ENCODE results near the gene THBS1.

THBS1 gene

DNA sequence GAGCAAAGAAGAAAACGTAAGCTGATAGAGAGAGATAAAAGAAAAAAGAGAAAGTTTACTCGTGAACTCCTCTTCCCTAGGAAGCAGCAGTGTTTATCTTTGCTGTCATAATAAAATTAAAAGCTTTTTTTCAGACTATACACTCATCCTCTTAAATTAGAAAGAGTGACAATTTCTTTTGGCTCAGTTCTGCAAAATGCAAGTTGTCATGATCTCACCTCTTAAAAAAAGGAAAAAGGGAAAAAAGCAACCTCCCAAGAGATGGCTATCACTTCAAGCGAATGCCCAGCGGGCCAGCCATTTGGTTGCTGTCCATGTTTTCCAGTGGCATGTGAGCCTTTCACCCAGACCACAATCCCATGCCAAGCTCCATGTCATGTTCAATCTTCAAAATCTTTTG, 7.0 kb upstream of the THBS1 start:
- no peak for DNase-seq (ENCODE audit: low read depth in 2 of 3, low spot score in 2 of 3)

DNA sequence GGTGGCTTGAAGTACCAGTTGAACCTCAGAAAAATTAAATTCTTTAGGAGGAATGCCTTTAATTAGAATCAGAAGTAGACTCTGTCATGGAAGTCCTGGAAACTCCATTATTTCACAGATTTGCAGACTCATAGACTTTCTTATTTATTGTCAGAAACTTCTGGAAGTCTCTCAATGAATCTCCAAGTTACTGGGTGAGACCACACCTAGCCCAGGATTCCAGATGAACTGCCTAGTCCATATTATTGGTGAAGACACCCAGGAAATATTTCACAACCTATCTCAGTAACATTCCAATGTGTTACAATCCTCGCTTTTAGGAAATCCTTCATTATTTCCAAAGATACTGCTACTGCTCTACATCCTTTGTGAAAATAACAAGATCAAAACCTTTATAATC, 6.5 kb upstream of the THBS1 start:
- DNase-seq (ENCODE audit: low read depth in 2 of 3, low spot score in 2 of 3): no peak

DNA sequence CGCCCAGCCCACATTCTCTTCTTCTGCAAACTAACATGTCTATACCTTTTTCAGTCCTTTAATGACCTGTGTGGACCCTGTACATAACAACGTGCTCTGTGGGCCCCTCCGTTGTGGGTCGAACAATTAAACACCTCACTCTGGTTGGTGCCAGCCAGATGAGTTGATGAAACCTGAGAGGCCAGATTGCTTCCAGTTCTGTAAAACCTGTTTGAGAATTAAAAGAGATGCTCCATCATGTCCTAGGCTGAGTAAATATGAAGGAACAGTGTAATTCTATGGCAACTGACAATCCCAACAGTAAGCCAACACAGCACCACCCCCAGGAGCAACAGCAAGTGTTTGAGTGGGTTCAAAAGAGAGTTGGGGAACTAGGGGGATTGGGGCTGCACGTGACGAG, 5.7 kb upstream of the THBS1 start:
- DNase-seq (ENCODE audit: low read depth in 2 of 3, low spot score in 2 of 3): no peak

DNA sequence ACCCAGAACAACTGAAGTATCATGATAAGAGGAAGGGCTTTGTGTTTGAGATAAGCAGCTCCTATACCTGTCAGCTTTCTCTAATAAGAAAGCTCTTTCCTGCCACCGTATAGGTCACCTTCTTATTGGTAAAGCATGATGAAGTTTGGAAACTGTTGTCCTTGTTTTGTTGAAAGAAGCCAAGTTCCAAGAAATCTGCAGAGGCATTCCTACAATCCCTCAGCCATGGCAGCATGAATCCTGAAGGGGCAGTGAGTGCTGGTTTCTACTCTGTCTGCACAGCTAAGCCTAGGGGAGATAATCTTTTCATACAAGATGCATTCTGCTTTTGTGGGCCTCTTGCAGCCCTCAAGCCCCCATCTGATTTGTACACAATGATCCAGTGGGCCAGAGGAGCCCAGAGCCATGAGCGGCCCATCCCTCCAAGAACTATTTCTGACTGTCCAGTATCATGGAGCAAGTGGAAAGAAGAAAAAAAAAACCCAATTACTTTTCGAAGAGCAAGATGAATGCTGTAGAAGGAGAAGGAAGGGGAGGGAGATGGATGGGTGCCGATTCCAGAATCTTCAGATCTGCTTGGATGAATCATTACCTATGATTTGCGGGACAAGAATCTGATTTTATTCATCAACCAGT, 1.9 kb upstream of the THBS1 start:
- no peak for DNase-seq (ENCODE audit: low read depth in 2 of 3, low spot score in 2 of 3)

DNA sequence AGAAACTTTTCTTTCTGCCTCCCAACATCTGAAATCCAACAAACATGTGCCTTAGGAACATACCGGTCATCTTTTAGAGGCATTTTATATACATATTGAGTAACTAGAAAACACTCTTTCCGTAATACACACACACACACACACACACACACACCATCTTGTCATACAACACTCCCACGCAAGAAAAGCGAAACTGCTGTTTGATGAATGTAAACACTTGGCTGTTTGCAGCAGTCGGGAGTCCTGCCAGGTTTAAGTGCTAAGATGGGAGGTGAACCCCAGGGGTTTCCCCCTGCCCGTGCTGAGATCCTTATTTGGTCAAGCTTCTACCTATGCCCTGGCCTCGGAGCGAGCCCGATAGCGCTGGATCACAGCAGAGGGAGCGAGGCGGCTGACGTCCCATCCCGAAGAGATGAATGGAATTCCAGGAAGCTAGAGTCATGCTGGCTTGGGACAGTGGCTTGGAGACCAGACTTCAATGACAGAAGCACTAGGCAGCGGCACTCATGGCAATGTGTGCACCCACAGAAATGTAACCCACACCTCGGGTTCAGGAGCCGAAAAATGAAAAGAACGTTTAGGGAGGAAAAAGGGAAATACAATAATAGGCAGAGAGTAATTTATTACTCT, 1.3 kb upstream of the THBS1 start:
- no peak for DNase-seq (ENCODE audit: low read depth in 2 of 3, low spot score in 2 of 3)

DNA sequence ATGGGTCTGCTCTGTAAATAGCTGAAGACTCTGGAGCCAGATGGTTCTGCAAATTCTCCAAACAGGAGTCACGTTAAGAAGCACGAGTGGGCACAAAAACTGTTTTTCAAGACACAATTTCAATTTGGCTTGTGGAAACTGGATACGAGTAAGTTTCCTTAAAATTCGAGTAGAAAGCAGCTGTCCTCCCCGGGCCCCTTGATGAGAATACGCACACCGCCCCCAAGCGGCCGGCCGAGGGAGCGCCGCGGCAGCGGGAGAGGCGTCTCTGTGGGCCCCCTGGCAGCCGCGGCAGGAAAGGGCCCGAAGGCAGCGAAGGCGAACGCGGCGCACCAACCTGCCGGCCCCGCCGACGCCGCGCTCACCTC, 778 bp upstream of the THBS1 start:
- DNase-seq (ENCODE audit: low read depth in 2 of 3, low spot score in 2 of 3): peak; percentile 74 to 95 (median 91)

DNA sequence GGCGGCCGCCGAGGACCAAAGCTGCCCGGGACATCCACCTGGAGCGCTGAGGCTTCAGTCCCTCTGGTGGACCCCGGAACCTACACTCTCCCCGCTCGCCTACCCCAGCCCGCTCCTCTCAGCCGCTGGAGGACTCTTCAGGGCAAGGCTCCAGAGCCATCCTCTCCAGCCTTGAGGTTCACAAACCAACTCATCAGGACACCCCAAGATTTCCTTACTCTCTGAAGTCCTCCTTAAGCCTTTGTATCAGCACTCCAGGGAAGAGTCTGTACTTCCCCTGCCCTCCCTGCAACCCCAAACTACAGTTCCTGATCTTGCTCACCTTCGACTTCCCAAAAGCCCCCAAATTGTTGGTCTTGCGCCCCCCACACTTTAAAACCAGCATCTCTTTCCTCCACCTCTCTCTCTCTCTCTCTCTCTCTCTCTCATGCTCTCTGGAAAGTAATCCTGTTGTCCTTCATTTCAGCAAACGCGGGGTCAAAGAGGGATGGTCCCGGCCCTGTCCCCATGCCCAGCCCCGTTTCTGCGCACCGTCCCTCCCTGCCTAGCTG, 438 bp downstream of the THBS1 start:
- DNase-seq (ENCODE audit: low read depth in 2 of 3, low spot score in 2 of 3): no peak

DNA sequence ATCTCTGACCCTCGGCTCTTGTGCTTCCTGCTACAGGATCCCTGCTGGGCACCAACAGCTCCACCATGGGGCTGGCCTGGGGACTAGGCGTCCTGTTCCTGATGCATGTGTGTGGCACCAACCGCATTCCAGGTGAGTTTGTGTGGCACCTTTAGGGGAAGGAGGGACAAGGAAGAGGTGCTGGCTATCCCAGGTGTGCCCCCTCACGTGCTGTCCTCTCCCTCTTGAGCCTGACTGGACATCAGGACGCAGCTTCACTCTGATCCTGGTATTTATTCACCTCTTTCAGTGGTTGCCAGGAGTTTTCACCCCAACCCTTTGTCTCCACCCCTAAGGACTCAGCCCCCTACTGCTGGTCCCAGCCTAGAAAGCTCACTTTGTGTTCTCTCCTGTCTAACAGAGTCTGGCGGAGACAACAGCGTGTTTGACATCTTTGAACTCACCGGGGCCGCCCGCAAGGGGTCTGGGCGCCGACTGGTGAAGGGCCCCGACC, 960 bp downstream of the THBS1 start:
- no peak for DNase-seq (ENCODE audit: low read depth in 2 of 3, low spot score in 2 of 3)

DNA sequence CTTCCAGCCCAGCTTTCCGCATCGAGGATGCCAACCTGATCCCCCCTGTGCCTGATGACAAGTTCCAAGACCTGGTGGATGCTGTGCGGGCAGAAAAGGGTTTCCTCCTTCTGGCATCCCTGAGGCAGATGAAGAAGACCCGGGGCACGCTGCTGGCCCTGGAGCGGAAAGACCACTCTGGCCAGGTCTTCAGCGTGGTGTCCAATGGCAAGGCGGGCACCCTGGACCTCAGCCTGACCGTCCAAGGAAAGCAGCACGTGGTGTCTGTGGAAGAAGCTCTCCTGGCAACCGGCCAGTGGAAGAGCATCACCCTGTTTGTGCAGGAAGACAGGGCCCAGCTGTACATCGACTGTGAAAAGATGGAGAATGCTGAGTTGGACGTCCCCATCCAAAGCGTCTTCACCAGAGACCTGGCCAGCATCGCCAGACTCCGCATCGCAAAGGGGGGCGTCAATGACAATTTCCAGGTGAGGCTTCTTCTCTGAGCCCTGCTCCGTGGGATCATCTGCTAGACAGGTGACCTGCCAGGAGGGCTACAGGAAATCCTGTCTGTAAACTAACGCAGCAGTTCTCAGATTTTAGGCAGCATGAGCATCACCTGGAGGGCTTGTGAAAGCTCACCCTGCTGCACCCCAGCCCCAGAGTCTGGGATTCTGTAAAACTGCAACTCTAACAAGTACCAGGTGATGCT, 1.6 kb downstream of the THBS1 start:
- DNase-seq (ENCODE audit: low read depth in 2 of 3, low spot score in 2 of 3): no peak

DNA sequence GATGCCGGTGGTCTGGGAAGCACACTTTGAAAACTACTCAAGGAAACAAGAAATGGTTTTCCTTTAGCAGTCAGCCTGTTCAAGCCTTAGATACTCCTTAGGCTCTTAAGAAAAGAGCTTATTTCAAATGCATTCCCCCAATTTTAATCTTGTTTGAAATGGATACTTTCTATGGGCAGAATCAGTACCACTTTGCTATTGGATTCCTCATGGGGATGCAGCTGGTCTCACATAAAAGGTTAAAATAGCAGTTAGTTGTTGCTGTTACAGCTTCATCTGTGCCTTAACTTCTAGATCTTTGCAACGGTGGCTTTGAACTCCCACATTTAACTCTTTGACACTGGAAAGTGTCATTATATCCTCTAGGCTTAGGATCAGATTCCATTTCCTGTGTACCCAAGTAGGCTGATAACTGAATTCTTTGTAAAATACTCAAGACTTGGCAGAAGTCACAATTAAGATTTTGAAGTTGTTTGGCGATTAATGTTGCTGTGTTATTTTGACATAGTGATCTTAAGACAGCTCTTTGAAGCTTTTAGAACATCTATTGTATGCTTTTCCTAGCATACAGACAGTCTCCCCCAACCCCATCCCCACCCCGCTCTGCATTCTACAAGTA, 2.2 kb downstream of the THBS1 start:
- DNase-seq (ENCODE audit: low read depth in 2 of 3, low spot score in 2 of 3): no peak

DNA sequence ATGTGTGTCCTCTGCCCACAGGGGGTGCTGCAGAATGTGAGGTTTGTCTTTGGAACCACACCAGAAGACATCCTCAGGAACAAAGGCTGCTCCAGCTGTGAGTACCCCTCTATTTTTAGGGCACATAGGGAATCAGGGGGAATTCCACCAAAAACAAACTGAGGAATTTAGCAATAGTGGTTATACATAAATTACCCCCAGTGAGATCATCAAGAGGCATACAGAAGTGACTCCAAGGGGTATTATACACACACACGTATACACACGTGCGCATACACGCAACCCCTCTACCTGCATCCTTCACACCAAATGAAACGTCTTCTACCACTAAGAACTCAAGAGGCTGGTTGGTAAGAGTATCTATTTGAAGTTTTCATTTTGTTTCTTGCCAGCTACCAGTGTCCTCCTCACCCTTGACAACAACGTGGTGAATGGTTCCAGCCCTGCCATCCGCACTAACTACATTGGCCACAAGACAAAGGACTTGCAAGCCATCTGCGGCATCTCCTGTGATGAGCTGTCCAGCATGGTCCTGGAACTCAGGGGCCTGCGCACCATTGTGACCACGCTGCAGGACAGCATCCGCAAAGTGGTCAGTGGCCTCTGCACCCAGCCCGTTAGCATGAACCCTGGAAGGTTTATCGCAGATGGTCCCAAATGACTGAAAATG, 2.9 kb downstream of the THBS1 start:
- DNase-seq (ENCODE audit: low read depth in 2 of 3, low spot score in 2 of 3): no peak

DNA sequence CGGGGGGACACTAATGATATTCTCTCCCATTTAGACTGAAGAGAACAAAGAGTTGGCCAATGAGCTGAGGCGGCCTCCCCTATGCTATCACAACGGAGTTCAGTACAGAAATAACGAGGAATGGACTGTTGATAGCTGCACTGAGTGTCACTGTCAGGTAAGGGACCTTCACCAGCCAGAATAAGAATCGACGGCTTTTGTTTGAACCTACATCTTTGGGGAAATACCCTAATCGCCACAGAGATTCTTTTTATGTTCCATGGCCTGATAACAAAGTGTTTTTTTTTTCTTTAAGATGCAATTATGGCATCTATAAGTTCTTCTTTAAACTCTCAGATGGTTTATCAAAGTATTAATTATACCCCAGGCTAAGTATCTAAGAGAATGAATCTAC, 3.4 kb downstream of the THBS1 start:
- no peak for DNase-seq (ENCODE audit: low read depth in 2 of 3, low spot score in 2 of 3)

DNA sequence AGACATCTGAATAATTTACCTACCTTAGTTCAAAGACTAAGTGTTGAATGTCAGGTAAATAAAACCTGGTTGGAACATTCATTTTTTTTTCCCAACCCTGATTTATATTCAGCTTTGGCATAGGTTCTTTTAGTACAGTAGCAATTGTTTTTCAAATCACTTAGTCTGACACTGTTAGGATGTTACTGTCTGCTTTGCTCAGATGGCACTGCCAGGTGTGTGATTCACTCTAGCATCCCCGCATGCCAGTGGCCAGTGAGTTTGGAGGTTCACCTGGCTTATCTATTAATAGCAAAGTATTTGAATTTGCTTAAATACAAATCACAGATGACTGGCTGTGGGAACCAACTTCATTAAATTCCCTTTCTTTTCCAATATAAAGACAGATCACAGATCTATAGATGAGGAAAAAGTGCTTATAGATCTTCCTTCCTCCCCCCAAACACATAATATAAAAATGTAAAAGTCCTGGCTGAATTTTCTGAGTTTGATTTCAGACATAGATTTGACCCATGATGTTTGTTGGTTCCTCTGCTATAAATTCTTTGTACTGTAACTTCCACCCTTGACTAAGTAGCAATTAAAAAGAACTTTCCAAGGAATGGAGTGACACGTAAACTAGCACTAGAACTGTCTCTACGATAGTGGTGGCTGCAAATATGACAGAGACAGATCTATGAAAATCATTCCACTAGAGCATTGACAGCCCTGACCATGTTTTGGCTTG, 3.9 kb downstream of the THBS1 start:
- no peak for DNase-seq (ENCODE audit: low read depth in 2 of 3, low spot score in 2 of 3)

DNA sequence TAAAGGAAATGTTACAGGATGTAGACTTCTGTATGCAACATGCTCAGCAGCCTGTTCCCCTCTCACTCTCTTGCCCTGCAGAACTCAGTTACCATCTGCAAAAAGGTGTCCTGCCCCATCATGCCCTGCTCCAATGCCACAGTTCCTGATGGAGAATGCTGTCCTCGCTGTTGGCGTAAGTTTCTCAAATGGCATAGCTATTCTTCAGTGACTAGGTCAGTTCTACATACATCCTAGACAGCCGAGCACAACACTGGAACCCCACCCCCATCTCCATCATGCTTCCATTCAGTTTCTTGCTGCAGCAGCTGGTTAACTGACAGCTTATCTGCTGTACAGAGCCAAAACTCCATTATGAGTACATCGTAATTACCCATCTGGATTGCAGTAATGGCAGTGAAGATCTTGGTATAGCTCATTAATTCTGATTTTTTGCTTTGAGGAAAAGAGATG, 4.5 kb downstream of the THBS1 start:
- no peak for DNase-seq (ENCODE audit: low read depth in 2 of 3, low spot score in 2 of 3)

DNA sequence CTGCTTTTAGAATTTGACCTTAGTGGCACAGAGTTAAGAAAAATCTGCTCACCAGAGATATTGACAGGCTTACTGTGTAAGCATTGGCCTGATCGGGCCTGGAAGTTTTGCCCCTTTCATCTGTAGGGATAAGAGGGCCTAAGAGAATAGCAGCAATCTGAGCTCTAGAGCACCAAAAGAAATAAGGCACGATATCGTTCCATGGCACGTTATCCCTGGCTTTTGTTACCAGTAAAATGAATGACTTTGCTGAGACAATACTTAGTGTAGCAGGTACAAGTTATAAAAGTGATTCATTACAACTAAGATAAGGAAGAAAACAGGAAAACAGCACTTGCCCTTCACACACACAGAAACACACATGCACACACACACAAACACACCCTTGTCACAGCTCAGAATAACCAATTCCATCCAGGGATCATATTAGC, 5.0 kb downstream of the THBS1 start:
- DNase-seq (ENCODE audit: low read depth in 2 of 3, low spot score in 2 of 3): no peak

DNA sequence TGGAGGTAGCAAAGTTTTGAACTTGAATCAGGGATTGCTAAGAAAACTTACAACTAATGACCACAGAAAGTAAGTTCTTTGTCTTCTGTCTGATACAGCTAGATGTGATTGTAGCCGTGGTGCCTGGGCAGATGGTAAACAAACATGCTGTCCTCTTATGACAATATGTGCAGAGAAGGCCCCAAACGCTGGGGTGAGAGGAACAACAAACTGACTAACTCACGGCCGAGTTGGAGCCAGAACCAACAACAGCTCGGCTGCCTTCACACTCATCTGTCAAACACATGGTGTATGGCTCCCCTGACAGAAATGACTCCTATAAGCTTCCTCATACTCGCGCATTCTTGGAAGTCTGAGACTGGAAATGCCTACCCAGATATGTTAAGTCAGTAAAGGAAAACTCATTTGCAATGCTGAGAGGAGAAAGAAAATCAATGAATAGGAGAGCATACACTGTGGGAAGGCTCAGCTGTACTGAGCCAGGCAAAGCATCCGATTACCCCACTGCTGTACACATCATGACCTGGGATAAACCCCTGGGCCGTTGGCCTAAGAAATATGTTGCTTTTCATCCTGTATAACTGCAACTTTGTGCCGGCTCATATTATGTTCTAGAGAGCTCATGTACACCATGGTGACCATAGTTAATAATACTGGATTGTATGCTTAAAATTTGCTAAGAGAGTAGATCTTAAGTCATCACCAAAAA, 5.7 kb downstream of the THBS1 start:
- no peak for DNase-seq (ENCODE audit: low read depth in 2 of 3, low spot score in 2 of 3)

DNA sequence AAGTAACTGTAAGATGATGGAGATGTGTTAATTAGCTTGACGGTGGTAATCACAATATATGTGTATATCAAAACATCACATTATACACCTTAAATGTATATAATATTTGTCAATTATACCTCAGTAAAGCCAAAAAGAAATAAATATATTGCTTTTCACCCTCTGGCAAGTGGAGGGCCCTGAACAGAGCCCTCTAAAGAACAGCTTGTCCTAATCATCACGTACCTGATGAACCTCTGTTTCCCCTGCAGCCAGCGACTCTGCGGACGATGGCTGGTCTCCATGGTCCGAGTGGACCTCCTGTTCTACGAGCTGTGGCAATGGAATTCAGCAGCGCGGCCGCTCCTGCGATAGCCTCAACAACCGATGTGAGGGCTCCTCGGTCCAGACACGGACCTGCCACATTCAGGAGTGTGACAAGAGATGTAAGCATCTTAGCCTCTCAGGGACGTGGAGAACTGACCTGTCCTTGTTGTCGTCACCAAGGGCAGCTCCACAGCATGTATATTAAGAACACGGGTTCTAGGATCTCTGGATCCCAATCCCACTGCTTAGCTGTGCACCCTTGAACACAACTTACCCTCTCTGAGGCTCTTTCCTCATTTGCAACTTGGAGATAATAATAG, 6.3 kb downstream of the THBS1 start:
- no peak for DNase-seq (ENCODE audit: low read depth in 2 of 3, low spot score in 2 of 3)

DNA sequence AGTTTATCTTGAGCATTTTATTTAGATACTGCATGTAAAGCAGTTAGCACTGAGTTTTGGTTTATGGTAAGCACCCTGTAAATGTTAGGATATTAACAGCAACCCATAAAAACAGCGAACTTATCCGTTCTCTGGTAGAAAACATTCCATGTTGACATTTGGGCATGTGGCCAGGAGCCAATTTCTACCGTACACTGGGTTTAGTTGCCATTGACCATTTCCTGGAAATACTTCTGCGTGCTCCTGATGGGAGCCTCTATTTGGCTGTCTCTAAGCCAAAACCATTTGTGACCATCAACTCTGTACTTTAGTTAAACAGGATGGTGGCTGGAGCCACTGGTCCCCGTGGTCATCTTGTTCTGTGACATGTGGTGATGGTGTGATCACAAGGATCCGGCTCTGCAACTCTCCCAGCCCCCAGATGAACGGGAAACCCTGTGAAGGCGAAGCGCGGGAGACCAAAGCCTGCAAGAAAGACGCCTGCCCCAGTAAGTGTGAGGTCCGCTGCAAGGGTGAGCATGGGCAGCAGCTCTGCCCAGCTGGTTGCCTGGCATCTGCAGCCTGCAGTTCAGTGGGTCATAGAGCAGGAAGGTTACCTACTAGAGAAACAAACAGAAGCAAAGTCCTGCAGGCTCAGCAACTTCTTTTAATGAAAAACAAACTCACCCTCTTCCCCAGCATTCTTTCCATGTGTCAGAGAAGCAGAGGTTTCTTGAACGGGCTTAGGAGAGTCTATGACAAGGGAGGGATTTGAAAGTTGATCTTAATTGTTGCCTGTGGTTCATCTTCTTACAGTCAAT, 7.1 kb downstream of the THBS1 start:
- no peak for DNase-seq (ENCODE audit: low read depth in 2 of 3, low spot score in 2 of 3)

All from activated CD8-positive, alpha-beta memory T cell treated with anti-CD3 and anti-CD28 coated beads for 48 hours (primary cell).